GM12878 (cell line): Measurements from ENCODE around the gene NT5C1A.

Experiments used
- ATF3 ChIP-seq: IDR thresholded peaks from 2 replicates; pipeline ENCODE4 v1.6.1; 2011; ENCODE audit warnings: low read depth, mild to moderate bottlenecking, low read length, moderate library complexity, borderline replicate concordance; ENCODE audit errors: extremely low read depth
- CBFB ChIP-seq: IDR thresholded peaks from 2 replicates; pipeline ENCODE4 v1.6.1; 2016; ENCODE audit warnings: antibody characterized with exemption, low read depth
- CREB1 ChIP-seq: IDR thresholded peaks from 2 replicates; pipeline ENCODE4 v1.6.1; 2012; ENCODE audit warnings: low read depth, mild to moderate bottlenecking, inconsistent platforms
- CTCF ChIP-seq, 3 experiments: IDR thresholded peaks in 2 of 3; conservative IDR thresholded peaks in 1 of 3; 2 replicates each; pipeline ENCODE4 v1.5.1; 2011; ENCODE audit warnings: low read depth in 3 of 3, low read length in 3 of 3, mild to moderate bottlenecking in 3 of 3, control low read depth in 2 of 3, moderate library complexity in 2 of 3, inconsistent platforms in 1 of 3, mixed read lengths in 1 of 3; ENCODE audit not compliant: control insufficient read depth in 2 of 3, insufficient read depth in 1 of 3; ENCODE audit errors: extremely low read depth in 1 of 3
- EP300 ChIP-seq, 2 experiments: fragments of 150-350 bp in 1 of 2; IDR thresholded peaks; 2 replicates each; pipeline ENCODE4 v1.6.1; 2011 to 2012; ENCODE audit warnings: low read depth in 2 of 2, low read length in 2 of 2, borderline replicate concordance in 1 of 2, improper control_type of control experiment in 1 of 2, inconsistent platforms in 1 of 2; ENCODE audit not compliant: control insufficient read depth in 1 of 2
- HSF1 ChIP-seq: fragments of 150-350 bp; IDR thresholded peaks from 2 replicates; pipeline ENCODE4 v1.6.1; 2014; ENCODE audit warnings: mild to moderate bottlenecking, low read depth, low read length
- MYC ChIP-seq: IDR thresholded peaks from 2 replicates; pipeline ENCODE4 v1.6.1; 2011; ENCODE audit warnings: mild to moderate bottlenecking, low read length, moderate library complexity, inconsistent platforms; ENCODE audit not compliant: insufficient read depth, insufficient replicate concordance, insufficient read length, severe bottlenecking
- NFYB ChIP-seq: IDR thresholded peaks from 2 replicates; pipeline ENCODE4 v1.6.1; 2011; ENCODE audit warnings: low read depth, mild to moderate bottlenecking, low read length, improper control_type of control experiment, moderate library complexity; ENCODE audit not compliant: insufficient read depth
- PAX8 ChIP-seq: fragments of 450-650 bp; IDR thresholded peaks from 2 replicates; pipeline ENCODE4 v1.6.1; 2017; ENCODE audit warnings: mild to moderate bottlenecking, moderate library complexity
- PBX3 ChIP-seq: IDR thresholded peaks from 2 replicates; pipeline ENCODE4 v1.6.1; 2011; ENCODE audit warnings: mild to moderate bottlenecking, low read depth, low read length, moderate library complexity; ENCODE audit not compliant: insufficient replicate concordance
- SP1 ChIP-seq: IDR thresholded peaks from one replicate; pipeline ENCODE4 v1.6.1; 2011; ENCODE audit warnings: low read depth, low read length

GRCh38 chr1:39704757-39705156 is 32.9 kb upstream of the NT5C1A start:
- TF ChIP-seq PBX3 (no peak), NFYB (no peak), HSF1 (no peak), SP1 (no peak), CBFB (no peak), EP300 (IDR thresholded peaks at IDR 0.05; ENCODE audit: borderline replicate concordance in 1 of 2, control insufficient read depth in 1 of 2, low read depth in 2 of 2, low read length in 2 of 2) (no peak), CTCF (IDR thresholded peaks at IDR 0.05 in 2 of 3, conservative IDR thresholded peaks at IDR 0.05 in 1 of 3; ENCODE audit: control insufficient read depth in 2 of 3, extremely low read depth in 1 of 3, insufficient read depth in 1 of 3, low read depth in 3 of 3, low read length in 3 of 3) (no peak), PAX8 (no peak), CREB1 (no peak), MYC (no peak), ATF3 (no peak)
